GM12878 (cell line): ENCODE results near the gene MRPL33.

Source experiments
- ATF3 ChIP-seq: IDR thresholded peaks from 2 replicates; pipeline ENCODE4 v1.6.1; 2011; ENCODE audit warnings: low read depth, mild to moderate bottlenecking, low read length, moderate library complexity, borderline replicate concordance; ENCODE audit errors: extremely low read depth
- BHLHE40 ChIP-seq, 2 experiments: fragments of 450-650 bp in 1 of 2; IDR thresholded peaks; 2 replicates each; pipeline ENCODE4 v1.6.1; 2011 to 2017; ENCODE audit warnings: low read depth in 2 of 2, borderline replicate concordance in 1 of 2, improper control_type of control experiment in 1 of 2, low read length in 1 of 2, mild to moderate bottlenecking in 1 of 2
- CTCF ChIP-seq, 3 experiments: IDR thresholded peaks in 2 of 3; conservative IDR thresholded peaks in 1 of 3; 2 replicates each; pipeline ENCODE4 v1.5.1; 2011; ENCODE audit warnings: low read depth in 3 of 3, low read length in 3 of 3, mild to moderate bottlenecking in 3 of 3, control low read depth in 2 of 3, moderate library complexity in 2 of 3, inconsistent platforms in 1 of 3, mixed read lengths in 1 of 3; ENCODE audit not compliant: control insufficient read depth in 2 of 3, insufficient read depth in 1 of 3; ENCODE audit errors: extremely low read depth in 1 of 3
- FOXK2 ChIP-seq: fragments of 450-650 bp; IDR thresholded peaks from 2 replicates; pipeline ENCODE4 v1.6.1; 2017; ENCODE audit warnings: mild to moderate bottlenecking, moderate library complexity
- GABPA ChIP-seq: IDR thresholded peaks from 2 replicates; pipeline ENCODE4 v1.6.1; 2014; ENCODE audit warnings: antibody characterized with exemption, low read depth, mild to moderate bottlenecking, inconsistent platforms
- MXI1 ChIP-seq: fragments of 150-350 bp; IDR thresholded peaks from 2 replicates; pipeline ENCODE4 v1.6.1; 2011; ENCODE audit warnings: low read depth, mild to moderate bottlenecking, inconsistent platforms, low read length, improper control_type of control experiment
- POLR2A ChIP-seq: IDR thresholded peaks from 2 replicates; pipeline ENCODE4 v1.6.1; 2011; ENCODE audit warnings: low read depth, mild to moderate bottlenecking, low read length
- TBL1XR1 ChIP-seq: IDR thresholded peaks from 2 replicates; pipeline ENCODE4 v1.6.1; 2012; ENCODE audit warnings: low read depth, low read length, improper control_type of control experiment

- TF ChIP-seq TBL1XR1: no peak
- no peak for TF ChIP-seq CTCF (IDR thresholded peaks at IDR 0.05 in 2 of 3, conservative IDR thresholded peaks at IDR 0.05 in 1 of 3; ENCODE audit: control insufficient read depth in 2 of 3, extremely low read depth in 1 of 3, insufficient read depth in 1 of 3, low read depth in 3 of 3, low read length in 3 of 3)
- TF ChIP-seq ATF3: no peak
- no peak for TF ChIP-seq BHLHE40 (IDR thresholded peaks at IDR 0.05; ENCODE audit: borderline replicate concordance in 1 of 2, low read depth in 2 of 2, low read length in 1 of 2)
- no peak for TF ChIP-seq GABPA
- no peak for TF ChIP-seq MXI1
- no peak for TF ChIP-seq FOXK2
- TF ChIP-seq POLR2A: no peak
Measured at GRCh38 chr2:27730261-27730662, 41.3 kb upstream of the MRPL33 start.
